Nephron progenitor cell (in vitro differentiated cells): Measurements from ENCODE around the gene SUFU.
"Not testable (repeated sequence)": the region's sequence is repeated elsewhere in the genome, so short reads cannot be mapped to it uniquely, and the experiment has no call there.

Experiments
- DNase-seq: peaks from one replicate; pipeline ENCODE4 v3.0.0; 2021
- H3K27ac Mint-ChIP-seq: 2 replicates; pipeline ENCODE4 v1.8.0; 2021; ENCODE audit warnings: mild to moderate bottlenecking, moderate library complexity, mixed read lengths
- H3K27me3 Mint-ChIP-seq: 2 replicates; pipeline ENCODE4 v1.8.0; 2021; ENCODE audit warnings: mild to moderate bottlenecking, low read depth, mixed read lengths; ENCODE audit not compliant: poor library complexity
- H3K36me3 Mint-ChIP-seq: 2 replicates; pipeline ENCODE4 v1.8.0; 2021; ENCODE audit warnings: low read depth, mixed read lengths
- H3K4me1 Mint-ChIP-seq: 2 replicates; pipeline ENCODE4 v1.8.0; 2021; ENCODE audit warnings: mixed read lengths
- H3K4me3 Mint-ChIP-seq: 2 replicates; pipeline ENCODE4 v1.8.0; 2021; ENCODE audit warnings: mild to moderate bottlenecking, moderate library complexity, mixed read lengths
- H3K9me3 Mint-ChIP-seq: 2 replicates; pipeline ENCODE4 v1.8.0; 2021; ENCODE audit warnings: mild to moderate bottlenecking, moderate library complexity, mixed read lengths
- TF ChIP-seq, protein P1 (sequence below): fragments of 200-600 bp; sonication (generic); IDR thresholded peaks from 2 replicates; pipeline ENCODE4 v1.5.0; 2021; ENCODE audit warnings: antibody characterized with exemption

SUFU gene

DNA sequence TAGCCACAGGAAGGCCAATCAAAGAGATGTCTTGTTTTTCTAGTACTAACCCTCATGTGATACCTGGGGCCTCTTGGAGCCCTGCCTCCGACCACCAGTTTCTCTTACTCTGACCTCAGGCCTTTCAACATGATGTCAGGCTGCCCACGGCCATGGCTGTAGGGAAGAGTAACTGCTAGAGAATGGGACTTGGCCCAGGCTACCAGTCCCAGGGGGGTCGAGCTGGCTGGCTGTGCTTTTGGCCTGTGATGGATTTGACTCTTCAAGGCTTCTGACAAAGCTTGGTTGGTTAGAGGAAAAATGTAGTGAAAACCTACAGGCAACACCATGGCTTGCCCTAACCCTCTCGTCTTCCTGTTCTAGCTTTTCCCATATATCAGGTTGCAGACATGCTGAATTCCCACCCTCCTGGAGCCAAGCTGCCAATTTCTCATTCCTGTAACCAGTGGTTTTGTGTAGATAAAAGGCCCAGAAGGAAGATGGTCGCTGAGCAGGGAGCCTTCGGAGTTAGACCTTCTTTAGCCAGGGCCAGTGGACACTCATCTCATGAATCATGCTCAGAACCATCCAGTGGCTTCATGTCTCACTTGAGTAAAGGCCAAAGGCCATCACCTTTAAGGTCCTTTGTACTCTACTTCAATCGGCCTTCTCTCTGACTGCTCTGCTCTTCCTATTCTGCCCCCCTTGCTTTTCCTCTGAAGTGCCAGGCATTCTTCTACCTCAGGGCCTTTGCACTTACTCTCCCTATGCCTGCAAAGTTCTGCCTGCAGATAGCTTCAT lies 19.7 kb downstream of the SUFU start:
- H3K27me3 Mint-ChIP-seq: no peaks in the 10 kb centered on the region
- H3K27ac Mint-ChIP-seq: peak overlapping the region; percentile 96
- no peak for DNase-seq
- H3K4me1 Mint-ChIP-seq: peaks cover 30% of the 10 kb centered on the region
- H3K36me3 Mint-ChIP-seq: peaks cover 58% of the 10 kb centered on the region
- TF ChIP-seq, protein P1, sequence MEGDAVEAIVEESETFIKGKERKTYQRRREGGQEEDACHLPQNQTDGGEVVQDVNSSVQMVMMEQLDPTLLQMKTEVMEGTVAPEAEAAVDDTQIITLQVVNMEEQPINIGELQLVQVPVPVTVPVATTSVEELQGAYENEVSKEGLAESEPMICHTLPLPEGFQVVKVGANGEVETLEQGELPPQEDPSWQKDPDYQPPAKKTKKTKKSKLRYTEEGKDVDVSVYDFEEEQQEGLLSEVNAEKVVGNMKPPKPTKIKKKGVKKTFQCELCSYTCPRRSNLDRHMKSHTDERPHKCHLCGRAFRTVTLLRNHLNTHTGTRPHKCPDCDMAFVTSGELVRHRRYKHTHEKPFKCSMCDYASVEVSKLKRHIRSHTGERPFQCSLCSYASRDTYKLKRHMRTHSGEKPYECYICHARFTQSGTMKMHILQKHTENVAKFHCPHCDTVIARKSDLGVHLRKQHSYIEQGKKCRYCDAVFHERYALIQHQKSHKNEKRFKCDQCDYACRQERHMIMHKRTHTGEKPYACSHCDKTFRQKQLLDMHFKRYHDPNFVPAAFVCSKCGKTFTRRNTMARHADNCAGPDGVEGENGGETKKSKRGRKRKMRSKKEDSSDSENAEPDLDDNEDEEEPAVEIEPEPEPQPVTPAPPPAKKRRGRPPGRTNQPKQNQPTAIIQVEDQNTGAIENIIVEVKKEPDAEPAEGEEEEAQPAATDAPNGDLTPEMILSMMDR: no peak
- no peak overlapping the region for H3K4me3 Mint-ChIP-seq
- H3K9me3 Mint-ChIP-seq: no peaks in the 10 kb centered on the region

DNA sequence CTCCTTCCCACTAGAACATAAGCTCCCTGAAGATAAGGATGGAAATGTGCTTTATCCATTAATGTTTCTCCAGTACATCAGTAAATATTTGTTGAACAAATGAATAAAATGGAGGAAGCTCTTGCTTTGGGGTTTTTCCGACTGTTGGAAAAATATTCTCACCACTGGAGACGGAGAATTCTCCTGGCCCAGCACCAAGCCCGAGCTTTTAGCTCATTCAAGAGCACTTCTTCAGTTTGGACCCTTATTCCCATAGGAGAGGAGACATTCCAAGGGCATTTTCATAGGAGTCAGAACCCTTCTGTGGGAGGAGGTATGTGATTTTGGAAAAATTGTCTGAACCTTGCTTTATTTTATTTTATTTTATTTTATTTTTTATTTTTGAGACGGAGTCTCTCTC lies 21.0 kb downstream of the SUFU start:
- no peak overlapping the region for H3K4me3 Mint-ChIP-seq
- H3K4me1 Mint-ChIP-seq: peaks cover 30% of the 10 kb centered on the region
- H3K27me3 Mint-ChIP-seq: no peaks in the 10 kb centered on the region
- H3K36me3 Mint-ChIP-seq: peaks cover 57% of the 10 kb centered on the region
- no peaks in the 10 kb centered on the region for H3K9me3 Mint-ChIP-seq
- TF ChIP-seq, protein P1: no peak
- no peak overlapping the region for H3K27ac Mint-ChIP-seq
- no peak for DNase-seq

DNA sequence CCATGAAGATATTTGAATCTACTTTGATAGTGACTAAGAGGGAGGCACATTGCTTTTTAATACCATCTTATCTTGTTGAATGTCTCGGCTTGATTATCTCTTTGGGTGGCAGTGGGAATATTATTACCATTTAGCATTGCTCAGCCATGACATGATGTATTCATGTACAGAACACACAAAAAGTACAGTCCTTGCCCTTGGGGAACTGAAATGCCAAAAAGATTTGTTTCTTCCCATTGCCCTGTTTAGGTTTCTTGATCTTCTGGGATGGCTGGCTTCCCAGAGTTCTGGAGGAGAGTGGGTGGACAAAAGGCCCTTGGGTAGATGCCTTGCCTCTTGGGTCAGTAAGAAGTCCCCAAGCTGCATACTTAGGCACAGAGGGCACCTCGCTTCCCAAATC lies 23.8 kb downstream of the SUFU start:
- TF ChIP-seq, protein P1: no peak
- DNase-seq: no peak
- Mint-ChIP-seq H3K9me3 (no peaks in the 10 kb centered on the region), H3K27ac (no peak overlapping the region), H3K36me3 (peaks cover 45% of the 10 kb centered on the region), H3K27me3 (no peaks in the 10 kb centered on the region), H3K4me3 (no peak overlapping the region), H3K4me1 (peaks cover 15% of the 10 kb centered on the region)

DNA sequence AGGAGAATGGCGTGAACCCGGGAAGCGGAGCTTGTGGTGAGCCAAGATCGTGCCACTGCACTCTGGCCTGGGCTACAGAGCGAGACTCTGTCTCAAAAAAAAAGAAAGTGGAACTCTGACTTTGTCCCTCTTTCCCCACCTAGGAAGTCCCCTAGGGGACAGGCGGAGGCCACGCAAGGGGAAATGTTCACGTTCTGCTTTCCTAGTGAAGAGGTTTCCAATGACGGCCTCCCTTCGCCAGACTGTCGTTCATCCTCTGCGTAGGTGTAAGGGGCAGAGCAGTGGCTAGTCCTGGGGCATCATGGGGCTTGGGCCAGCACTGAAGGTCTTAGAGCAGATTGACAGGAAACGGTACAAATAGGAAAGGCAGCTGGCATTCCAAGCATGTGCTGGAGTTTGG lies 30.6 kb downstream of the SUFU start:
- H3K27ac Mint-ChIP-seq: peak overlapping the region; percentile 77
- peaks cover 5% of the 10 kb centered on the region for H3K4me1 Mint-ChIP-seq
- no peaks in the 10 kb centered on the region for H3K27me3 Mint-ChIP-seq
- no peaks in the 10 kb centered on the region for H3K9me3 Mint-ChIP-seq
- TF ChIP-seq, protein P1: no peak
- no peak overlapping the region for H3K4me3 Mint-ChIP-seq
- no peak for DNase-seq
- H3K36me3 Mint-ChIP-seq: peaks cover 30% of the 10 kb centered on the region

DNA sequence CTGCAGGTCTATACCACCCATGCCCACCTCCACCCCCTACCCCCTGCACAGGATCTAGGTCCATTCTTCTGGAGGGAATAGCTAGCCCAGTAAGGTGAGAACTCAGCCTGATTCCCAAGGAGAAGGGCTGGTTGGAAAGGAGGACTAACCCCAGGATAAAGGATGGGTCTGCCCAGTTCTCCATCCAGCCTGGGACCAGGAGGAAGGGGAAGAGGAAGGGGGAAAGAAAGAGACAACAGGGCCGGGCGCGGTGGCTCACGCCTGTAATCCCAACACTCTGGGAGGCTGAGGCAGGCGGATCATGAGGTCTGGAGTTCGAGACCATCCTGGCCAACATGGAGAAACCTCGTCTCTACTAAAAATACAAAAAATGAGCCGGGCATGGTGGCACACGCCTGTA lies 31.2 kb downstream of the SUFU start:
- H3K36me3 Mint-ChIP-seq: peaks cover 32% of the 10 kb centered on the region
- H3K27me3 Mint-ChIP-seq, DNase-seq, H3K9me3 Mint-ChIP-seq, H3K4me3 Mint-ChIP-seq, H3K4me1 Mint-ChIP-seq: not testable (repeated sequence)
- peak overlapping the region; percentile 23 for H3K27ac Mint-ChIP-seq

DNA sequence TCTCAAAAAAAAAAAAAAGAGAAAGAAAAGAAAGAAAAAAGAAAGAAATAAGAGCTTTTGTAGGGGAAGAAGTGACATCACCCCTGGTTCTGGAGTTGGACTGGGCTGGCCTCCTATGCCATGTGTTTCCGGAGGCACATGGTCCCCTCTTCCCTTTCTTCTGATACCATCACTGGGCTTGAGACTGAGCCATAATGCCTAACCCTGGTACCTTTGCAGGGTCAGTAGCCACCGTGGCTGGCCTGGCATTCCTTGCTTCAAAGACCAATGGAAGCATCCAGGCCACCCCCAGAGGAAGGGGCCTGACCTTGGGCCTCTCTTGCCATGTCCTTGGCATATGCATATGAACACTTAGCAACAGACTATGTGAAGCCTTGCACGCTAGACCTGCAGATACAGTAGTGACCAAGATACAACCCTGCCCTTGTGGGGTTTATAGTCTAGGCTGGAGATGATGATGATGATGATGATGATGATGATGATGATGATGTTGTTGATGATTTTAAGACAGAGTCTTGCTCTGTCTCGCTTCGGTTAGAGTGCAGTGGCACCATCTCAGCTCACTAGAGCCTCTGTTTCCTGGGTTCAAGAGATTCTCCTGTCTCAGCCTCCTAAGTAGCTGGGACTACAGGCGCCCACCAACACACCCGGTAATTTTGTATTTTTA lies 31.8 kb downstream of the SUFU start:
- TF ChIP-seq, protein P1: no peak
- Mint-ChIP-seq H3K4me3 (no peak overlapping the region), H3K27ac (no peak overlapping the region), H3K36me3 (peaks cover 36% of the 10 kb centered on the region), H3K4me1 (peaks cover 5% of the 10 kb centered on the region), H3K9me3 (no peaks in the 10 kb centered on the region), H3K27me3 (no peaks in the 10 kb centered on the region)
- no peak for DNase-seq
